GM21528 (cell line): Measurements from ENCODE around the gene LARP4B.

Experiments used
- ATAC-seq: cut with Tn5 transposase; IDR thresholded peaks from one replicate; pipeline ENCODE4 v1.9.1; 2021; ENCODE audit warnings: mild to moderate bottlenecking, moderate library complexity; ENCODE audit not compliant: unreplicated experiment, low FRiP score

LARP4B gene

DNA sequence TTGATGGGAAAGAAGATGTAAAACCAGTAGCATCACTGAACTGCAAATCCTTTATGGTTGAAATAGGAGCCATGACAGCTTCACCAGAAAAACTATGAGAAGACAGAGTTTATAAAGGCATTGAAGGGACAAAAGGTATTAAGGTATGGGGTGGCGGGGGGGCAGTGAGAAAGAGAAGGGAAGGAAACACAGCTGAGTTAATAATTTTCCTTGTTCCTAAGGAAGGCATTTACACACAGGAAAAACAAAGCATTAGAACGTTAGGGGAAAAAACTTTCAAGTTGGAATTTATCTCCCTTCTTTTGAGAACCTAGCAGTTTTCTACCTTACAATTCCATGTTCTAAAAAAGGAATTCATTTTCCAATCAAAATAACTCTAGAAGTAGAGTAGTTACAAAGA lies 4.4 kb downstream of the LARP4B start:
- ATAC-seq: no peak

DNA sequence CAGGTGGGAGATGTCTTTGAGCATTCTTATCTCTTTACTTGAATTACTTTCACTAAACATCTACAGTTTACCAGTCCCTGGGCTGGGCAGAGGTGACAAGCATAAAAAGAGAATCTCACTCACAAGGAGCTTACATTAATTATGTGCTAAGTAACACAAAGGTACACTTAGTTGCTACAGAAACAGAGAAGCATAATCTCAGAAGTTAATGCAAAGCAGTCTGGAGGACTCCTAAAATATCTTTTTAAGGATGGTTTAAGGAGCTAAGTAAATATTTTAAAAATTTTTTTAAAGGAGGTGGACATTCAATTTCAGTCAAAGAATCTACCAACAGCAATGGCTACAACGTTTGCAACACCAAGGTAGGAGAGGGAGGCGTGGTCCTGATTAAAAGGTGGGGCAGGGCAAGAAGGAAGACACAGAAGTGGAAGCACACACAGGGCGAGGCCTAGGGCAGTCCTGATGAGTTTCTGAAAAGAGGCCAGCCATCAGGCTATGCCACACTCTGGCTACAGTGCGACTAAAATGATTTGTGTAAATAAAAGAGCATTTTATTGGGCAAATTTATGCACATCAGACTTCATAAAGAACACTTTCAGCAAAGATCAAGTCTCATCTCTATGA lies 5.3 kb downstream of the LARP4B start:
- ATAC-seq: no peak

DNA sequence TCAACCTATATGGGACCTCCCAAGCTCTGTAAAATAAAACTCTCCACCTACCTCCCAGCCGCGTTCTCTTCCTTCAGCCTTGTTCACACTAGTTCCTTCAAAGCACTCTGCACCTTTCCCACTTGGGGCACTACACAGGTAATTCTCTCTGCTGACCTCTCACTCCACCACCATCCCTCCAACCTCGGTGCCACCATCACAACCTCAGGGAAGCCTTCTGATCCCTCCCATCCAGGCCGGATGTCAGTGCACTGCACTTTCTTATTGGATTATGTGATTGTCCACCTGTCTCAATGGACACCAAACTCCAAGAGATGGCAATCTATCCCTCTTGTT lies 7.0 kb downstream of the LARP4B start:
- no peak for ATAC-seq

DNA sequence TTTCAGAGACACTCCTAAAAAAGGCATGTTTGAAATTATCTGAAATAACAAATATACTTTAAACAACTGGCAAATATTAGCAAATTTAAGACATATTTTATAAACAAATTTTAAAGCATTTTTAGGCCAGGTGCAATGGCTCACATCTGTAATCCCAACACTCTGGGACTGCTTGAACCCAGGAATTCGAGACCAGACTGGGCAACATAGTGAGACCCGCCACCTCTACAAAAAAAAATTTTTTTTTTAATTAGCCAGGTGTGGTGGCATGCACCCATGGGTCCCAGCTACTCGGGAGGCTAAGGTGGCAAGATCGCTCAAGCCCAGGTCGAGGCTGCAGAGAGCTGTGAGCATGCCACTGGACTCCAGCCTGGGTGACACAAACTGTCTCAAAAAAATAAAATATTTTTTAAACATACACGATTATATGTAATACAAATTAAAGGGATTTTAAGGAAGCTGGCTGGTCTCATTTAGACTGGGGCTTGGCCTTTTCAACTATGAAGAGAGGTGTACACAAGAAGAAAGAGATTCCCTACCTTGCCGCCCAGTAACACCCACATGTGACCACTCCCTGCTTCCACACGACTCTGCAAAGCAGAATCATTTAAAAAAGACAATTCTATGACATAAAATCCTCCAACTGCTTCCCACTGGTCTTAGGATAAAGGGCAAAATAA lies 7.5 kb downstream of the LARP4B start:
- no peak for ATAC-seq

DNA sequence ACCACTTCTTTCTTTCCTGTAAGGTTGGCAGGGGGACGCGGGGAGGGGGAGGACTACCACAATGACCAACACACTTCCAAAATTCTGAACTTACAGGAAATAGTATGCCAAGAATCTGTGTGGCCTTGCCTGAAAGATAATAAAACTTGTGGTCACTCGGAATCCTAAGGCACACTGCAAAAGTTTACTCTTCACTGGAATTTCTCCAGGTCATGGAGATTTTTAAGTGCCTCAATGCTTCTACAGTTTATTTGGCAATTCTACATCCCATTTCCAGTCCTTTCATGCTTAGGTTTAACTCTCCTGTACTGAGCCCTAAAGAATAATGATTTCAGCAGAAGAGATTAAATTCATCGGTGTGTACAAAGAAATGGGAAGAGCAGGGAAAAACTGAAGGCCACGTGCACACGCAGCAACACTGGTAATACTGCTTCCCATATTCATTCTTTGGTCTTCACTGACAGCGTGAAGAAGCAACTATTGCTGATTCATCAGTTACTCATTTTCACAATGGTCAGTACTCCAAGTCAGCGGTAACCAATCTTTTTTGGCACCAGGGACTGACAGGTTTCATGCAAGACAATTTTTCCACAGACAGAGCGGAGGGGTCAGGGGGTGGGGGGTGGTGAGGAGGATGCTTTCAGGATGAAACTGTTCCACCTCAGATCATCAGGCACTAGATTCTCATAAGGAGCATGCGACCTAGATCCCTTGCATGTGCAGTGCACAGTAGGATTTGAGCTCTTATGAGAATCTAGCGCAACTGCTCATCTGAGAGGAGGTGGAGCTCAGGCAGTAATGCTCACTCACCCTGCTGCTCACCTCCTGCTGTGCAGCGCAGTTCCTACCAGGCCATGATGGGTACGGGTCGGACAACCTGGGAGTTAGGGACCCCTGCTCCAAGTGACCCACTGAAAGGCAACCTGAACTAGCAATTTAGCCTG lies 9.8 kb downstream of the LARP4B start:
- no peak for ATAC-seq

DNA sequence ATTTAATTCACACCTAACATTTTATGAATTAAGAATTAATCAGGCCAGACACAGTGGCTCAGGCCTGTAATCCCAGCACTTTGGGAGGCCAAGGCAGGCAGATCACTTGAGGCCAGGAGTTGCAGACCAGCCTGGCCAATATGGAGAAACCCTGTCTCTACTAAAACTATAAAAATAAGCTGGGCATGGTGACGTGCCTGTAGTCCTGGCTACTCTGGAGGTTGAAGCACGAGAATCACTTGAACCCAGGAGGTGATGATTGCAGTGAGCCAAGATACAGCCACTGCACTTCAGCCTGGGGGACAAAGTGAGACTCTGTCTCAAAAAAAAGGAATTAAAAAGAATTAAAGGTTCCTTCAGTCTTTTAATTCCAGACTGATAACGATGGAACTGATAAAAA lies 11.1 kb downstream of the LARP4B start:
- ATAC-seq: no peak

DNA sequence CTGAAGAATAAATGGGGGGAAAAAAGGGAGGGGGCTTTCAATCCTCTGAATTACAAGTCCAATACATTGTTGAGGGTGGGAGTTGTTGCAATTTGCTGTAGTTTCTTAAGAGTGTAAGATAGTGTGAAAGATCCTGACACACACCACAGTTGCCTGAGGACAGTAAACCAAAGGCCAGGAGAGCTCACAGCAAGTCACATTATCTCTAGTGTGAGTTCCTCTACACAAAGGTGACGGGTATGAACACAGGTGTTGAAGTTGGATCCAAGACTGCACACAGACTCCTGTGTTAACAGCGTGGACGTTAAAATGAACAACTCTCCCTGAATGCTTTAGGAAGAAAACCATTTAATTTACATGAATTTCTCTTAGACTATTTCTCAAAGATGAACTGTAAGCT lies 12.0 kb downstream of the LARP4B start:
- no peak for ATAC-seq

DNA sequence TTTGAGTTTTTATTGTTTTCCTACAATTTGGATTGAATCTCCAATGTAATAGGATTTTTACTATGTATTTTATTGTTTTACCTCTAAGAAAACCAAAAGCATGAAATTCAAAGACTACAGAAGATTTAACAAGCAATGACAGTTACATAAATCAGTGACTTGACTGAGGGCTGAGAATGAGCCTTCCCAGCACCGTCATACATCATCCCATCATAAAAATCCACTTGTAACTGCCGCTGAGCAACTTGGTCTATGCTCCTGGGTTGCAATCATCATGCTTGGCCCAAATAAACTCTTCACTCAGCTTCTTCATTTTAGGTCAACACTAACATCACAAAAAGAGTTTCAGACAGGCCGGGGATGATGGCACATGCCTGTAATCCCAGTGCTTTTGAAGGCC lies 13.5 kb downstream of the LARP4B start:
- no peak for ATAC-seq

DNA sequence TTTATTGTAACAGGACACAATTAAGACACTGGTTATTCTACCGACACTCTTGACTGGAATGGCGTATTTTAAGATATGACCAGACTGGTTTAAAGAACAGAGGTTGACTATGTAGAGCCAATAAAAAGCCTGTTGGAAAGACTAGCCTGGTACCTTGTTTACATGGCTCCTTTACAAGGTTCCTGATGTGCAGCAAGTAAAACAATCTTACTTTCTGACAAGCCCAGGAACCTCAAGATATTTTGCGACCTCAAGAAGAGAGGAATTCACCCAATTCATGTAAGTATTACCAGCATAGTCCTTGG lies 14.1 kb downstream of the LARP4B start:
- no peak for ATAC-seq

DNA sequence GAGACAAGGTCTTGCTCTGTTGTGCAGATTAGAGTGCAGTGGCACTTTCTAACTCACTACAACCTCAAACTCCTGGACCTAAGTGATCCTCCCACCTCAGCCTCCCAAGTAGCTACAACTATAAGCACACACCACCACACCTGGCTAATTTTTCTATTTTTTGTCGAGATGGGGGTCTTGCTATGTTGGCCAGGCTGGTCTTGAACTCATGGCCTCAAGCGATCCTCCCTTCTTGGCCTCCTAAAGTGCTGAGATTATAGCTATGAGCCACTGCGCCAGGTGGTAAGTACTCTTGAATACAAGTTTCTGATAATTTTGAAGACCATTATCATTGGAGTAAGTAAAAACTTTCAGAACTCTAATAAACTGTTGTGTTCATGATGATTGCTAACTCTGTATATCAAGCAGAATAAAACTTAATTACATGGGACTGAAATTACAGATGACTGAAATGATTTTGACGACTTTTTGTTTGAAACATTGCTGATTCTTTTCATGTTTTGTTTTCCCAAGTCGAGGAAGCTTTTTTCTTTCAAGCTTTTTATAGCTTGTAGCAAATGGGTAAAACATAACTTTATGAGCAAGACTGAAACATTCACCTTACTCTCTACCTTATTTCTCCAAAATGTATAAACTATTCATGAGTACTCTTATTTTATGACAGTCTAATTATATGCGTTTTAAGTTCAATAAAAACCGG lies 14.6 kb downstream of the LARP4B start:
- ATAC-seq: no peak

DNA sequence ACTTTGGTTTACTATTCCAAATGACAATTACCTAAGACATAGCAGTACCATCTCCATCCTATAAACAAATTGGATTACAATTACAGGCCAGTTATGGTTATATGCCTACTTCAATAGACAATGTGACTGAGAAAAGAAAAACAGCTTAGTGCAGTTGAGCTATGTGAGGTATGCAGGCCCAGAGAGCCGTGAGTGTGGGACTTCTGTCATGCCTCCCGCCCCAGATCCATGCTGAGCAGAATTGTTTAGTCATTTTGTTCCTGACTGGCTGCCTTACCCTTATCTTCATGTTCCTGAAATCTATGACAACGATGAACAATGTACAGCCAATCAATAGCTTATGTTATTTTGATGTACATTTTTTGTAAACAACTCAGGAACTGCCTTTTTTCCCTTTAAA lies 21.7 kb downstream of the LARP4B start:
- no peak for ATAC-seq

DNA sequence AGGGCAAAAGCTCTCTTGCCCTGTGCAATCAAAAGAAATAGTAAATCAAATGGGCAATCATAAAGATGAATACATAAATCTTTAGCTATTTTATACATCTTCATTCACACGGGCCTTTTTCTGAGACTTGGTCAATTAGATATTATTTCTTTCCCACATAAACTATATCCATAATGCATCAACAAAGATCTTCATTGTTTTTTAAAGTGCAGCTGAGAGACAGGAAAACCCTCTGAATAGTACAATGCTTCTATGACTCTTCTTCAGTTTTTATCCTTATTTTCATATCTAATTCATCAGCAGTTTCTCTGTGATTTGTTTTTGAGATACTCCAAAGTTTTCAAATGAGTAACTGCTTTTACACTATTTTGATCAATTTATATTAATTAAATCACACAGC lies 25.5 kb downstream of the LARP4B start:
- ATAC-seq: no peak

DNA sequence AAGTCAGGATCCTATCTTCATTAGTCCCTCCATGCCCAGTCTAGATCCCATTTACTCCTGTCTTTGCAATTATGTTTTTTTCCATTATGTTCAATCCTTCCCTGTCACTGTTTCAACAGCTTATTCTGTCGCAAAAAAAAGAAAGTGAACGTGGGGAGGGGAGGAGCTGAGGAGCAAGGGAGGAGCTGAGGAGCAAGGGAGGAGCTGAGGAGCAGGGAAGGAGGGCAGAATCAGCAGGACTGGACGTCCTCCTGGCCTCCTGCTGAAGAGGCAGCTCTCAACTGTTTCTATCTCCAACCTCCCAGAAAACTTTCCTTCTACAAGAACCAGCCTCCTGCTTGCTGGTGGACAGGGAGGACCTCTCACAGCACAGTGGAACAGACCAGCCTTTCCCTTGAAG lies 26.0 kb downstream of the LARP4B start:
- no peak for ATAC-seq

DNA sequence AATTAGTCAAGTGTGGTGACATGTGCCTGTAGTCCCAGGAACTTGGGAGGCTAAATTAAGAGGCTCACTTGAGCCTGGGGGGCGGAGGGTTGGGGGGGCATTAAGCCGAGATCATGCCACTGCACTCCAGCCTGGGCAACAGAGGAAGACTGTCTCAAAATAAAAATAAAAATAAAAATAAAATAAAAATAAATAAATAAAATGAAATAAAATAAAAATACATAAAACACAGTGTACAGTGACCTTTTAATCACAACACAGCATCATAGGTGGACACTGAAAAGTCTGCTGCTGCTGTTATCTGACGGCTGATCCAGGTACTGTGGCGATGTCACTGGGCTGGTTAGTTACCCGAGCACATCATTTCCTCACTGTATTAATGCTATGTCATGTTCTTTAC lies 27.1 kb downstream of the LARP4B start:
- no peak for ATAC-seq

DNA sequence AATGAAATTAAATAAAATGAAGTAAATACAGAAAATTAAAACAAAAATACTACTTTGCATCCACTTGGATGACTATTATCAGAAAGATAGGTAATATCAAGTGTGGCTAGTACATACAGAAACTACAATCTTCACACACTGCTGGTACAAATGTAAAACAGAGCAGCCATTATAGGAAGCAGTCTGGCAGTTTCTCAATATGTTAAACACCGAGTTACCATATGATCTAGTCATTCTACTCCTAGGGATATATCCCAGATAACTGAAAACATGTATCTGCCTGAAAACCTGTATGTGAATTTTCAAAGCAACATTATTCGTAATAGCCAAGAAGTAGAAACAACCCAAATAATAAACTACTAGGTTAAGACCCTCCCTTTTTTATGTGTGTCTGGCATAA lies 33.4 kb downstream of the LARP4B start:
- ATAC-seq: no peak

DNA sequence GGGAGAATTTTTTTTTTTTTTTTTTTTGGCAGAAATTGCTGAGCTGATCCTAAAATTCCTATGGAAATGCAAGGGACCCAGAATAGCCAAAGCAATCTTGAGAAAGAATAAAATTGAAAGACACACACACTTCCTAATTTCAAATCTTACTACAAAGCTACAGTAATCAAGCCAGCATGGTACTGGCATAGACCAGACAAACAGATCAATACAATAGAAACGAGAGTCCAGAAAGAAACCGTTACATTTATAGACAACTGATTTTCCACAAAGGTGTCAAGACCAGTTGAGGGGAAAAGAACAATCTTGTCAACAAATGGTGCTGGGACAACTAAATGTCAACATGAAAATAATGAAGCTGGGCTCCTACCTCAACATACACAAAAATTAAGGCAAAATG lies 34.5 kb downstream of the LARP4B start:
- no peak for ATAC-seq

DNA sequence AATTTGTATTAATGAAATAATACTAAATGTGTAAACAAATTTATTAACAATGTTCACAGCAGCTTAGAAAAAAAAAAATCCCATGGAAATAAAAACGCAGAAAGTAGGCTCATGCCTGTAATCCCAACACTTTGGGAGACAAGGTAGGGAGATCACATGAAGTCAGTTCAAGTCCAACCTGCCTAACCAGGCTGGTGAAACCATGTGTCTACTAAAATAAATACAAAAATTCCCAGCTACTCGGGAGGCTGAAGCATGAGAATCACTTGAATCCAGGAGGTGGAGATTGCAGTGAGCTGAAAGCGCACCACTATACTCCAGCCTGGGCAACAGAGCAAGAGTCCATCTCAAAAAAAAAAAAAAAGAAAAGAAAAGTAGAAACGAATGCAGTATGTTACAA lies 36.2 kb downstream of the LARP4B start:
- ATAC-seq: no peak

DNA sequence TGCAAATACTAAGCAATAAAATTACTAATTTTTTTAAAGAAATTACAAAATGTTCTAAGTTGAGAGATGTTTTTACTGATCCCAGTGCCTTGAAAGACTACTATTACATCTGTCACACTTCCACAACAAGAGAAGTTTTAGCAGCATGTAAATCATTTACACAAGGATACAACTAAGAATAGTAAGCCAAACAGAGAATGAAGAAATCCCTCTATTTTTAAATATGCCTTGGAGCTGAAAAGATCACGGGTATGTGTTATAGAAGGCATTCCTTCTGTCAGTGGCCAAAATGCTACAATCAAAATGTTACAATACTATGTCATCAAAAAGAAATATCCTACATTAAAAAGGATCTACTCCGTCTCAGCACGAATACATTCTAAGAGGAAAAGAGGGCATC lies 52.6 kb downstream of the LARP4B start:
- ATAC-seq: no peak

DNA sequence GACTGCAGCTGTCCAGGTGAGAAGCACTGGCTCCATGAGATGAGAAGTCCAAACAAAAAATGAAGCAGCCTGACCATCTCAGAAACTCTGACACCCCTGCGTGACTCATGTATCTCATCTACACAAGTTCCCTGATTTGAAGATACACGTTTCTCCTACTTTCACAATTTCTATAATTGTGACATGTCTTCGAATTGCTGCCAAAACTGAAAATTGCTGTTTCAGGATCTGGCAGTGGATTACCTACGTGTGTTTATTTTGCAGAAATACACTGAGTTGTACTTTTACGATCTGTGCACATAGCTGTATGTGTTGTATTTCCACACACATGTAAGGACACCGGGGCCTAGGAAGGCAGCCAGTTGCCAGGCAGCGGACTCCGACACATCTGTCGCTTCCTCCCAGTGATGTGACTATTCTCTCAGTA lies 53.2 kb downstream of the LARP4B start:
- ATAC-seq: no peak

DNA sequence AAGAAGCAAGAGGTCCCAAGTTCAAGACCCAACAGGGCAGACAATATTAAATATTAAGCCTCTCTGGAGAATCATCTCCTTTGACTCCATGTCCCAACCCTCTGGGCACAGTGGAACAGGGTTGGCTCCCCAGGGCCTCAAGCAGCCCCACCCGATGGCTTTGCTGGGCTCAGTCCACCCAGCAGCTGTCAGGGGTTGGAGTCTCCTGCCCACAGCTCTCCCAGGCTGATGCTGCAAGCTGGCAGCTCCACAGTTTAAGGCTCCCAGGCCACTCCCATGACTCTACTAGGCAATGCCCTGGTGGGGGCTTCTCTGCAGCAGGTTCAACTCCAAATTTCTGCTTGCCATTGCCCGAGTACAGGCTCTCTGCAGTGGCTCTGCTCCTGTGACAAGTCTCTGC lies 55.1 kb downstream of the LARP4B start:
- ATAC-seq: no peak

DNA sequence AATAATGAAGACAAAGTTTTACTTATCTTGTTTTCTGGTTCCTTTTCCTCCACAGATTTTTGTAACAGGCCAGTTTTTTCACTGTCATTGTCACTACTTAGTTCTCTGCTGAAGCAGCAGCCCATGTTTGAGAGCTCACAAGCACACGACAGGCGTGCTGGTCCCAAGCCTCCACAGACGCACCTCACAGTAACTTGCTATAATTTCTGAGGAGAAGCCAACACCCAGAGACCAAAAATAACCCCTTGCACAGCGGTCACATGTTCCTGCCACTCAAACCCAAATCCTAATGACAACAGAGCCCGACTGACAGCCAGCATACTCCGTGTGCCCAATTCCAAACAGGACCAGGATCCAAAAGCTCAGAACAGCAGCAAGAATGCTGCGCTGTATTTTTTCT lies 58.5 kb downstream of the LARP4B start:
- ATAC-seq: no peak
